GM23338 (cell line): ENCODE measurements around the gene CASP1. TPM values are rescaled to one million over a fixed set of nuclear protein-coding genes. Genes with fewer than 3 reads are reported as not detected.
"Not testable (repeated sequence)": the region's sequence is repeated elsewhere in the genome, so short reads cannot be mapped to it uniquely, and the experiment has no call there.

ENCODE experiments used
- ATAC-seq: fragments of 200-7000 bp; cut with Tn5 transposase; 3 replicates; pipeline ENCODE4 v1.9.1; 2020
- DNase-seq: peaks from one replicate; pipeline ENCODE4 v3.0.0-alpha.2; 2015; ENCODE audit warnings: low spot score
- H2AFZ ChIP-seq: fragments of 200-600 bp; sonication (generic); 2 replicates; pipeline ENCODE4 v1.8.0; 2016; ENCODE audit warnings: antibody characterized with exemption, mild to moderate bottlenecking, moderate library complexity
- H3F3A ChIP-seq: fragments of 200-600 bp; sonication (generic); replicated peaks from 2 replicates; pipeline ENCODE4 v1.8.0; 2017; ENCODE audit warnings: antibody characterized with exemption, mixed run types, low read depth
- H3K27ac ChIP-seq: fragments of 200-600 bp; sonication (generic); 2 replicates; pipeline ENCODE4 v1.6.1; 2016; ENCODE audit warnings: low read depth
- H3K27me3 ChIP-seq: fragments of 200-600 bp; sonication (generic); 2 replicates; pipeline ENCODE4 v1.8.0; 2016; ENCODE audit warnings: mild to moderate bottlenecking, mixed run types, moderate library complexity; ENCODE audit not compliant: insufficient read depth
- H3K36me3 ChIP-seq: fragments of 200-600 bp; sonication (generic); 2 replicates; pipeline ENCODE4 v1.8.0; 2016; ENCODE audit warnings: mild to moderate bottlenecking; ENCODE audit not compliant: insufficient read depth
- H3K4me1 ChIP-seq: fragments of 200-600 bp; sonication (generic); 2 replicates; pipeline ENCODE4 v1.8.0; 2016; ENCODE audit warnings: mild to moderate bottlenecking, moderate library complexity; ENCODE audit not compliant: insufficient read depth
- H3K4me2 ChIP-seq: fragments of 200-600 bp; sonication (generic); 2 replicates; pipeline ENCODE4 v1.7.1; 2017; ENCODE audit warnings: mixed run types
- H3K4me3 ChIP-seq: fragments of 200-600 bp; sonication (generic); 2 replicates; pipeline ENCODE4 v1.6.1; 2016; ENCODE audit warnings: mixed run types
- H3K79me2 ChIP-seq: fragments of 200-600 bp; sonication (generic); replicated peaks from 2 replicates; pipeline ENCODE4 v1.8.0; 2017; ENCODE audit warnings: mild to moderate bottlenecking; ENCODE audit not compliant: insufficient read depth
- H3K9me2 ChIP-seq: fragments of 200-600 bp; sonication (generic); 2 replicates; pipeline ENCODE4 v1.8.0; 2017; ENCODE audit not compliant: insufficient read depth
- H4K20me1 ChIP-seq: fragments of 200-600 bp; sonication (generic); replicated peaks from 2 replicates; pipeline ENCODE4 v1.8.0; 2017; ENCODE audit warnings: mild to moderate bottlenecking; ENCODE audit not compliant: insufficient read depth
- H3K27ac Mint-ChIP-seq: 2 replicates; pipeline ENCODE4 v1.8.0; 2020; ENCODE audit warnings: inconsistent platforms, mild to moderate bottlenecking, moderate library complexity, mixed read lengths
- H3K27me3 Mint-ChIP-seq: 3 replicates; pipeline ENCODE4 v1.8.0; 2022; ENCODE audit warnings: low read depth, mild to moderate bottlenecking, moderate library complexity, mixed read lengths, inconsistent platforms; ENCODE audit not compliant: insufficient read depth, poor library complexity
- H3K36me3 Mint-ChIP-seq: 3 replicates; pipeline ENCODE4 v1.8.0; 2021; ENCODE audit warnings: low read depth, mild to moderate bottlenecking, inconsistent platforms, moderate library complexity, mixed read lengths
- H3K4me1 Mint-ChIP-seq: 3 replicates; pipeline ENCODE4 v1.8.0; 2020; ENCODE audit warnings: mild to moderate bottlenecking, inconsistent platforms, mixed read lengths
- H3K4me3 Mint-ChIP-seq: 3 replicates; pipeline ENCODE4 v1.8.0; 2021; ENCODE audit warnings: moderate library complexity, mild to moderate bottlenecking, inconsistent platforms, mixed read lengths
- H3K9me3 Mint-ChIP-seq: 3 replicates; pipeline ENCODE4 v1.8.0; 2020; ENCODE audit warnings: moderate library complexity, mild to moderate bottlenecking, inconsistent platforms, mixed read lengths
- CREB1 ChIP-seq: fragments of 250-450 bp; sonication (Bioruptor Pico); IDR thresholded peaks from 2 replicates; pipeline ENCODE4 v1.5.0; 2020; ENCODE audit warnings: low read depth, mild to moderate bottlenecking, moderate library complexity
- JUNB ChIP-seq: IDR thresholded peaks from one replicate; pipeline ENCODE4 v1.6.1; 2016; ENCODE audit warnings: antibody characterized with exemption; ENCODE audit not compliant: unreplicated experiment
- NANOG ChIP-seq: IDR thresholded peaks from 2 replicates; pipeline ENCODE4 v1.6.1; 2016; ENCODE audit warnings: antibody characterized with exemption, borderline replicate concordance
- POLR2AphosphoS5 ChIP-seq: IDR thresholded peaks from 2 replicates; pipeline ENCODE4 v1.6.1; 2016; ENCODE audit warnings: antibody characterized with exemption, low read depth
- ZNF114 ChIP-seq: fragments of 250-450 bp; sonication (Bioruptor Pico); IDR thresholded peaks from 2 replicates; pipeline ENCODE4 v1.5.0; 2020; ENCODE audit warnings: mild to moderate bottlenecking, moderate library complexity
- polyA plus RNA-seq: library from polyadenylated mRNA; unstranded; fragments of >200 nt; fragmentation: Nextera tagmentation; extraction: Ambion mirVana; gene quantifications from 2 replicates; pipeline ENCODE4 v1.2.1, GENCODE V29; 2016
- total RNA-seq: library from RNA; depleted of rRNA; stranded (reverse); fragments of >200 nt; shearing (Covaris generic); gene quantifications from 2 replicates; pipeline ENCODE4 v1.2.3, GENCODE V29; 2014
- TF ChIP-seq, protein P1 (sequence below): fragments of 250-450 bp; sonication (Bioruptor Pico); IDR thresholded peaks from 2 replicates; pipeline ENCODE4 v1.5.0; 2020; ENCODE audit warnings: mild to moderate bottlenecking, moderate library complexity
- TF ChIP-seq, protein P2 (sequence below): IDR thresholded peaks from 2 replicates; pipeline ENCODE4 v1.6.1; 2016; ENCODE audit warnings: antibody characterized with exemption
- TF ChIP-seq, protein P3 (sequence below), 2 experiments: fragments of 200-600 bp in 1 of 2; sonication (generic) in 1 of 2; conservative IDR thresholded peaks; 2 replicates each; pipeline versions ENCODE4 v1.5.1 to v1.6.1; 2016 to 2017; ENCODE audit warnings: antibody characterized with exemption in 2 of 2, low read depth in 2 of 2, mild to moderate bottlenecking in 2 of 2, moderate library complexity in 1 of 2

The CASP1 gene
- total and polyA plus RNA-seq, 2 experiments from 2014 or later: 0.10 TPM; not detected in 1

DNA sequence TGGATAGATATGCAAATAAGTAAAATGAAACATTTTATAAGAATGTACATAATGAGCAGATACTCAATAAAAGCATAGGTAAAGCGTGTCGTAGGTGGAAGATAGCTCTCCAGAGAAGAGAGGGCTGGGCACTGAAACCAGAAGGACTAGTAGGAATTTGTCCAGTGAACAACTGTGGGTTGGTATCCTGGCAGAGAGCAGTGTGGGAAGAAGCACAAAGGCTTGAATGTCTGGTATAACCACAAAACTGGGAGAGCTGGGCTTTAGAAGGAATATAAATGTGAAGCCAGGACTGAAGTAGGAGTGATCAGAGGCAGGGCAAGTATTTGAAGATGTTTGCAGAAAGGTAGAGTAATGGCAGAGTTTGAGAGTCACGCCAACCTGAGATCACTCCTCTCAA lies 43.3 kb upstream of the CASP1 start:
- peaks cover 7% of the 10 kb centered on the region for H3K27me3 Mint-ChIP-seq
- no peaks in the 10 kb centered on the region for H3K79me2 ChIP-seq
- no peak overlapping the region for H3K27ac ChIP-seq
- no peak overlapping the region for H3K4me3 ChIP-seq
- no peak overlapping the region for H3K4me2 ChIP-seq
- H4K20me1 ChIP-seq: no peaks in the 10 kb centered on the region
- no peaks in the 10 kb centered on the region for H3F3A ChIP-seq
- no peak overlapping the region for H3K27ac Mint-ChIP-seq
- peaks cover 32% of the 10 kb centered on the region for H3K4me1 Mint-ChIP-seq
- peaks cover 24% of the 10 kb centered on the region for H3K4me1 ChIP-seq
- H3K9me3 Mint-ChIP-seq: no peaks in the 10 kb centered on the region; the same call in 1 of the 3 replicates
- no peak for DNase-seq
- H3K9me2 ChIP-seq: no peaks in the 10 kb centered on the region
- TF ChIP-seq JUNB (no peak), ZNF114 (no peak), NANOG (no peak), CREB1 (no peak), POLR2AphosphoS5 (no peak)
- TF ChIP-seq, protein P1, sequence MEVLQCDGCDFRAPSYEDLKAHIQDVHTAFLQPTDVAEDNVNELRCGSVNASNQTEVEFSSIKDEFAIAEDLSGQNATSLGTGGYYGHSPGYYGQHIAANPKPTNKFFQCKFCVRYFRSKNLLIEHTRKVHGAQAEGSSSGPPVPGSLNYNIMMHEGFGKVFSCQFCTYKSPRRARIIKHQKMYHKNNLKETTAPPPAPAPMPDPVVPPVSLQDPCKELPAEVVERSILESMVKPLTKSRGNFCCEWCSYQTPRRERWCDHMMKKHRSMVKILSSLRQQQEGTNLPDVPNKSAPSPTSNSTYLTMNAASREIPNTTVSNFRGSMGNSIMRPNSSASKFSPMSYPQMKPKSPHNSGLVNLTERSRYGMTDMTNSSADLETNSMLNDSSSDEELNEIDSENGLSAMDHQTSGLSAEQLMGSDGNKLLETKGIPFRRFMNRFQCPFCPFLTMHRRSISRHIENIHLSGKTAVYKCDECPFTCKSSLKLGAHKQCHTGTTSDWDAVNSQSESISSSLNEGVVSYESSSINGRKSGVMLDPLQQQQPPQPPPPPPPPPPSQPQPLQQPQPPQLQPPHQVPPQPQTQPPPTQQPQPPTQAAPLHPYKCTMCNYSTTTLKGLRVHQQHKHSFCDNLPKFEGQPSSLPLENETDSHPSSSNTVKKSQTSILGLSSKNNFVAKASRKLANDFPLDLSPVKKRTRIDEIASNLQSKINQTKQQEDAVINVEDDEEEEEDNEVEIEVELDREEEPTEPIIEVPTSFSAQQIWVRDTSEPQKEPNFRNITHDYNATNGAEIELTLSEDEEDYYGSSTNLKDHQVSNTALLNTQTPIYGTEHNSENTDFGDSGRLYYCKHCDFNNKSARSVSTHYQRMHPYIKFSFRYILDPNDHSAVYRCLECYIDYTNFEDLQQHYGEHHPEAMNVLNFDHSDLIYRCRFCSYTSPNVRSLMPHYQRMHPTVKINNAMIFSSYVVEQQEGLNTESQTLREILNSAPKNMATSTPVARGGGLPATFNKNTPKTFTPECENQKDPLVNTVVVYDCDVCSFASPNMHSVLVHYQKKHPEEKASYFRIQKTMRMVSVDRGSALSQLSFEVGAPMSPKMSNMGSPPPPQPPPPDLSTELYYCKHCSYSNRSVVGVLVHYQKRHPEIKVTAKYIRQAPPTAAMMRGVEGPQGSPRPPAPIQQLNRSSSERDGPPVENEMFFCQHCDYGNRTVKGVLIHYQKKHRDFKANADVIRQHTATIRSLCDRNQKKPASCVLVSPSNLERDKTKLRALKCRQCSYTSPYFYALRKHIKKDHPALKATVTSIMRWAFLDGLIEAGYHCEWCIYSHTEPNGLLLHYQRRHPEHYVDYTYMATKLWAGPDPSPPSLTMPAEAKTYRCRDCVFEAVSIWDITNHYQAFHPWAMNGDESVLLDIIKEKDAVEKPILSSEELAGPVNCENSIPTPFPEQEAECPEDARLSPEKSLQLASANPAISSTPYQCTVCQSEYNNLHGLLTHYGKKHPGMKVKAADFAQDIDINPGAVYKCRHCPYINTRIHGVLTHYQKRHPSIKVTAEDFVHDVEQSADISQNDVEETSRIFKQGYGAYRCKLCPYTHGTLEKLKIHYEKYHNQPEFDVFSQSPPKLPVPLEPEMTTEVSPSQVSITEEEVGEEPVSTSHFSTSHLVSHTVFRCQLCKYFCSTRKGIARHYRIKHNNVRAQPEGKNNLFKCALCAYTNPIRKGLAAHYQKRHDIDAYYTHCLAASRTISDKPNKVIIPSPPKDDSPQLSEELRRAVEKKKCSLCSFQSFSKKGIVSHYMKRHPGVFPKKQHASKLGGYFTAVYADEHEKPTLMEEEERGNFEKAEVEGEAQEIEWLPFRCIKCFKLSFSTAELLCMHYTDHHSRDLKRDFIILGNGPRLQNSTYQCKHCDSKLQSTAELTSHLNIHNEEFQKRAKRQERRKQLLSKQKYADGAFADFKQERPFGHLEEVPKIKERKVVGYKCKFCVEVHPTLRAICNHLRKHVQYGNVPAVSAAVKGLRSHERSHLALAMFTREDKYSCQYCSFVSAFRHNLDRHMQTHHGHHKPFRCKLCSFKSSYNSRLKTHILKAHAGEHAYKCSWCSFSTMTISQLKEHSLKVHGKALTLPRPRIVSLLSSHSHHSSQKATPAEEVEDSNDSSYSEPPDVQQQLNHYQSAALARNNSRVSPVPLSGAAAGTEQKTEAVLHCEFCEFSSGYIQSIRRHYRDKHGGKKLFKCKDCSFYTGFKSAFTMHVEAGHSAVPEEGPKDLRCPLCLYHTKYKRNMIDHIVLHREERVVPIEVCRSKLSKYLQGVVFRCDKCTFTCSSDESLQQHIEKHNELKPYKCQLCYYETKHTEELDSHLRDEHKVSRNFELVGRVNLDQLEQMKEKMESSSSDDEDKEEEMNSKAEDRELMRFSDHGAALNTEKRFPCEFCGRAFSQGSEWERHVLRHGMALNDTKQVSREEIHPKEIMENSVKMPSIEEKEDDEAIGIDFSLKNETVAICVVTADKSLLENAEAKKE (CRISPR knock-in tag): no peak
- TF ChIP-seq, protein P2, sequence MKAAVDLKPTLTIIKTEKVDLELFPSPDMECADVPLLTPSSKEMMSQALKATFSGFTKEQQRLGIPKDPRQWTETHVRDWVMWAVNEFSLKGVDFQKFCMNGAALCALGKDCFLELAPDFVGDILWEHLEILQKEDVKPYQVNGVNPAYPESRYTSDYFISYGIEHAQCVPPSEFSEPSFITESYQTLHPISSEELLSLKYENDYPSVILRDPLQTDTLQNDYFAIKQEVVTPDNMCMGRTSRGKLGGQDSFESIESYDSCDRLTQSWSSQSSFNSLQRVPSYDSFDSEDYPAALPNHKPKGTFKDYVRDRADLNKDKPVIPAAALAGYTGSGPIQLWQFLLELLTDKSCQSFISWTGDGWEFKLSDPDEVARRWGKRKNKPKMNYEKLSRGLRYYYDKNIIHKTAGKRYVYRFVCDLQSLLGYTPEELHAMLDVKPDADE: no peak
- TF ChIP-seq, protein P3, sequence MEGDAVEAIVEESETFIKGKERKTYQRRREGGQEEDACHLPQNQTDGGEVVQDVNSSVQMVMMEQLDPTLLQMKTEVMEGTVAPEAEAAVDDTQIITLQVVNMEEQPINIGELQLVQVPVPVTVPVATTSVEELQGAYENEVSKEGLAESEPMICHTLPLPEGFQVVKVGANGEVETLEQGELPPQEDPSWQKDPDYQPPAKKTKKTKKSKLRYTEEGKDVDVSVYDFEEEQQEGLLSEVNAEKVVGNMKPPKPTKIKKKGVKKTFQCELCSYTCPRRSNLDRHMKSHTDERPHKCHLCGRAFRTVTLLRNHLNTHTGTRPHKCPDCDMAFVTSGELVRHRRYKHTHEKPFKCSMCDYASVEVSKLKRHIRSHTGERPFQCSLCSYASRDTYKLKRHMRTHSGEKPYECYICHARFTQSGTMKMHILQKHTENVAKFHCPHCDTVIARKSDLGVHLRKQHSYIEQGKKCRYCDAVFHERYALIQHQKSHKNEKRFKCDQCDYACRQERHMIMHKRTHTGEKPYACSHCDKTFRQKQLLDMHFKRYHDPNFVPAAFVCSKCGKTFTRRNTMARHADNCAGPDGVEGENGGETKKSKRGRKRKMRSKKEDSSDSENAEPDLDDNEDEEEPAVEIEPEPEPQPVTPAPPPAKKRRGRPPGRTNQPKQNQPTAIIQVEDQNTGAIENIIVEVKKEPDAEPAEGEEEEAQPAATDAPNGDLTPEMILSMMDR (conservative IDR thresholded peaks at IDR 0.05; ENCODE audit: low read depth in 2 of 2): no peak
- no peak overlapping the region for H3K4me3 Mint-ChIP-seq
- no peak overlapping the region for H2AFZ ChIP-seq
- H3K27me3 ChIP-seq: no peaks in the 10 kb centered on the region
- no peak for ATAC-seq
- H3K36me3 ChIP-seq: no peaks in the 10 kb centered on the region
- peaks cover 6% of the 10 kb centered on the region; the same call in 1 of the 3 replicates for H3K36me3 Mint-ChIP-seq

DNA sequence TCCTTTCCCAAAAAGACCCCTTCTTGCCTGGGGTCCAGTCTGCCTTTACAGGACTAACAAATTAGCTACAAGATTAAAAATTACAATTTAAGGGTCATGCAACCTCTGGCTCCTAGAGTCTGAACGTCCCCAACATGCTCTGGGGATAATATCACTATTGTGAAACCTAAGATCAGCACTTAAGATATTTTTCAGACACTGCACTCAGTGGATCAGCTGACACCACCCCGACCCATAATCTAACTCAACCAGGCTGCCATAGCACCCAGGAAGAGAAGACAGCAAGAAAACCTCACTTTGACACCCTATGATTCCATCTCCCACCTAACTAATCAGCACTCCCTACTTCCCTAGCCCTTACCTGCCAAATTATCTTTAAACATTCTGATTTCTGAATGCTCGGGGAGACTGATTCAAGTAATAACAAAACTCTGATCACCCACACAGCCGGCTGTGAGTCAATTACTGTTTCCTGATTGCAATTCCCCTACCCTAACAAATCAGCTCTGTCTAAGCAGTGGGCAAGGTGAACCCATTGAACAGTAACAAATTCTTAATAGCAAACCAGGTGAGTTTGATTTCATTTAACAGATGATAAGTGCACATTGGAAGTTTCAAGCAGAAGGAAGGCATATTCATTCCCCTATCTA lies 42.3 kb upstream of the CASP1 start:
- not testable (repeated sequence) for H3K27me3 Mint-ChIP-seq, H3K36me3 ChIP-seq, DNase-seq, H3K79me2 ChIP-seq, H3K9me3 Mint-ChIP-seq, H3K4me2 ChIP-seq, H3K4me3 Mint-ChIP-seq, H3K36me3 Mint-ChIP-seq, H3K27me3 ChIP-seq, H3K4me3 ChIP-seq, H3K9me2 ChIP-seq, H4K20me1 ChIP-seq, H2AFZ ChIP-seq, H3K27ac ChIP-seq, ATAC-seq, H3F3A ChIP-seq, H3K27ac Mint-ChIP-seq
- peaks cover 24% of the 10 kb centered on the region for H3K4me1 Mint-ChIP-seq
- H3K4me1 ChIP-seq: peaks cover 17% of the 10 kb centered on the region
